Epithelial cell of esophagus (primary cell): Measurements from ENCODE around the gene MRPL36.

Experiments used
- DNase-seq: peaks from one replicate; pipeline ENCODE4 v3.0.0; 2010; ENCODE audit warnings: low read depth
- H3K4me3 ChIP-seq: 2 replicates; pipeline ENCODE4 v1.5.1; 2011; ENCODE audit warnings: mild to moderate bottlenecking, low read length, control low read depth
- TF ChIP-seq, protein P1 (sequence below): IDR thresholded peaks from 2 replicates; pipeline ENCODE4 v1.5.1; 2011; ENCODE audit warnings: low read depth, mild to moderate bottlenecking, low read length, control low read depth, inconsistent platforms; ENCODE audit not compliant: insufficient read depth; ENCODE audit errors: missing control alignments

The MRPL36 gene

DNA sequence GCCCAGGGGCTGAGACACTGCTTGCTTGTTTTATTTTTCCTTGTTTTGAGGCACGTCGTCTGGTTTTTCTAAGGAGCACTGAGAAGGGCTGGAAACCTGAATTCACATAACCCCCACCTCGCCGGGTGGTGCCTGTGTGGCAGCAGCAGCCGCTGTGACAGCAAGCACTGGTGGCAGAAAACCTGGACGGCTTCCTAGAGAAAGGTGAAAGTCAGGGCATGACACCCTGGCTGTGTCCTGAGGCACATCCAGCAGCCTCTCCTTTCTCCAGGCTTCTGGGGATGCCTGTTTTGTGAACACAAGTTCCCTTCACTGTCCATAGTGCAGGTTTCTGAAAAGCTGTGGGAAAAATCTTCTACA, 29.2 kb downstream of the MRPL36 start:
- TF ChIP-seq, protein P1, sequence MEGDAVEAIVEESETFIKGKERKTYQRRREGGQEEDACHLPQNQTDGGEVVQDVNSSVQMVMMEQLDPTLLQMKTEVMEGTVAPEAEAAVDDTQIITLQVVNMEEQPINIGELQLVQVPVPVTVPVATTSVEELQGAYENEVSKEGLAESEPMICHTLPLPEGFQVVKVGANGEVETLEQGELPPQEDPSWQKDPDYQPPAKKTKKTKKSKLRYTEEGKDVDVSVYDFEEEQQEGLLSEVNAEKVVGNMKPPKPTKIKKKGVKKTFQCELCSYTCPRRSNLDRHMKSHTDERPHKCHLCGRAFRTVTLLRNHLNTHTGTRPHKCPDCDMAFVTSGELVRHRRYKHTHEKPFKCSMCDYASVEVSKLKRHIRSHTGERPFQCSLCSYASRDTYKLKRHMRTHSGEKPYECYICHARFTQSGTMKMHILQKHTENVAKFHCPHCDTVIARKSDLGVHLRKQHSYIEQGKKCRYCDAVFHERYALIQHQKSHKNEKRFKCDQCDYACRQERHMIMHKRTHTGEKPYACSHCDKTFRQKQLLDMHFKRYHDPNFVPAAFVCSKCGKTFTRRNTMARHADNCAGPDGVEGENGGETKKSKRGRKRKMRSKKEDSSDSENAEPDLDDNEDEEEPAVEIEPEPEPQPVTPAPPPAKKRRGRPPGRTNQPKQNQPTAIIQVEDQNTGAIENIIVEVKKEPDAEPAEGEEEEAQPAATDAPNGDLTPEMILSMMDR = no peak
- no peak overlapping the region for H3K4me3 ChIP-seq
- DNase-seq = no peak

DNA sequence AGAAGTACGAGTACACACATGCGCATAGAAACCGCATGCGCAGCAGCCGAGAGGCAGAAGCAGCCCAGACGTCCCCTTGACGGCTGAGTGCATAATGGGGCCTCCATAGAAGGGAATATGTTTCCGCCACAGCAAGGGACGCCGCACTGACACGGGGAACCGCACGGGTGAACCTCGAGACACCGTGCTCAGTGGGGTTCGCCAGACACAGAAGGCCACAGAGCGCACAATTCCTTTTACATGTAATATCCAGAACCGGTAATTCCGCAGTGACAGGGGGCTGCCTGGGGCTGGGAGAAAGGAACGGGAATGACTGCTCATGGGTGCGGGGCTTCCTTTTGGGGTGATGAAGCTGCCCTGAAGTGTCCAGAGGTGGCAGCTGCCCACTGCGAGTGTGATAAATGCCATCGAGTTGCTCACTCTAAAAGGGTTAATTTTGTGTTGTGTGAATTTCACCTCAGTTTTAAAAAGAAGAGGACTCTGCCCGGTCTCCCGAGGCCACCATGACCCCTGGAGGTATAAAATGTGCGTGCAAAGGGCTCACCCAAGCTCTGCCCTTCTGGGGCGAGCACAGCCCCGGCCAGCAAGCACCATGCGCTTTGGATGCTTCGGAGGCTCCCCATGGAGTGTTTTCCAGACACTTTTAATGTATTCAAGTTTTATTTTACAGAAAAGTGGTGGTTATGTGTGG, 29.7 kb downstream of the MRPL36 start:
- TF ChIP-seq, protein P1 = no peak
- no peak for DNase-seq
- H3K4me3 ChIP-seq = no peak overlapping the region

DNA sequence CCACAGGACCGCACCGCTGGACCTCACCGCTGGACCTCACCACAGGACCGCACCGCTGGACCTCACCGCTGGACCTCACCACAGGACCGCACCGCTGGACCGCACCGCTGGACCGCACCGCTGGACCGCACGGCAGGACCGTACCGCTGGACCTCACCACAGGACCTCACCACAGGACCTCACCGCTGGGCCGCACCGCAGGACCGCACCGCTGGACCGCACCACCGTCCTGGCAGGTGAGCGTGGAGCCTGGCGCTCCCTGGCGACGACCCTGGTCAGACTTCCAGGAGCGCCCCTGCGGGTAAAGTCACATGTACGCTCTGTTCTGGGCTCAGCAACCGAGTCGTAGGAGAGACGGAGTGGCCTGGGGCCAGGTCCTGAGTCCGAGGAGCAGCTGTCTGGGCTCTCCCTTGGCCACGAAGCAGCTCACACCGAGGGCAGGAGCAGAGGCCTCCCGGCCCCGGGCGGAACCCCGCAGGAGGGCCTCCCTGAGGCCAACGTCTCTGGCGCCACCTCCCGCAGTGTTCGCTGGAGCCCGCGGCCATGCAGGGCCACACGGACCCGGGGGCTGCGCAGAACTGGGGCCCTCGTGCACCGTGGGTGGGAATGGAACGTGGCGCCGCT, 30.5 kb downstream of the MRPL36 start:
- H3K4me3 ChIP-seq = no peak overlapping the region
- TF ChIP-seq, protein P1 = no peak
- no peak for DNase-seq

DNA sequence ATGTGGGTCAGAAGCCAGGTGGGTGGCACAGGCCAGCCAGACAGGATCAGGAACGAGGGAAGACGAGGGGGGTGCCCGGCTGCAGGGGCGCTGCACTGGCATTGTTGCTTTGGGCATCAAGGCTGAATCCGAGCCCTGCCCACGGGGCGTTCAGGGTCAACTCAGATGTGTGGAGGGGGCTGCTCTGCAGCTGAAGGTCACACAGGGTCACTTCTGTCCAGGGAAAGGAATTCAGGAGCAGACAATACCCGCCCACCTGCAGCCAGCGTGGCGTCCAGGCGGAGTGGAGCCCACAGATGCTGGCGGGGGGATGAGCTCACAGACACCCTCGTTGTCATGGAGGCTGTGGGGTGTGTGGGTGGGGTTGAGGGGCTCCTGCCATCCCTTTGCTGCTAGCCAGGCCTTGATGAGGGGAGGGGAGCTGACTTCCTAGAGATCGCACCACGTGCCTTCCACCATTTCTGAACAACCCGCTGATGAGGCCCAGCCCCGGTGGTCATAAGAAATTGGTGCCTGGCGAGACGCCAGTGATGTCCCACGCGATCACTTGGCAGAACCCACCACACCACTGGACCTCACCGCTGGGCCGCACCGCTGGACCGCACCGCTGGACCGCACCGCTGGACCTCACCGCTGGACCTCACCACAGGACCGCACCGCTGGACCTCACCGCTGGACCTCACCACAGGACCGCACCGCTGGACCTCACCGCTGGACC, 31.2 kb downstream of the MRPL36 start:
- DNase-seq = no peak
- no peak overlapping the region for H3K4me3 ChIP-seq
- TF ChIP-seq, protein P1 = no peak

DNA sequence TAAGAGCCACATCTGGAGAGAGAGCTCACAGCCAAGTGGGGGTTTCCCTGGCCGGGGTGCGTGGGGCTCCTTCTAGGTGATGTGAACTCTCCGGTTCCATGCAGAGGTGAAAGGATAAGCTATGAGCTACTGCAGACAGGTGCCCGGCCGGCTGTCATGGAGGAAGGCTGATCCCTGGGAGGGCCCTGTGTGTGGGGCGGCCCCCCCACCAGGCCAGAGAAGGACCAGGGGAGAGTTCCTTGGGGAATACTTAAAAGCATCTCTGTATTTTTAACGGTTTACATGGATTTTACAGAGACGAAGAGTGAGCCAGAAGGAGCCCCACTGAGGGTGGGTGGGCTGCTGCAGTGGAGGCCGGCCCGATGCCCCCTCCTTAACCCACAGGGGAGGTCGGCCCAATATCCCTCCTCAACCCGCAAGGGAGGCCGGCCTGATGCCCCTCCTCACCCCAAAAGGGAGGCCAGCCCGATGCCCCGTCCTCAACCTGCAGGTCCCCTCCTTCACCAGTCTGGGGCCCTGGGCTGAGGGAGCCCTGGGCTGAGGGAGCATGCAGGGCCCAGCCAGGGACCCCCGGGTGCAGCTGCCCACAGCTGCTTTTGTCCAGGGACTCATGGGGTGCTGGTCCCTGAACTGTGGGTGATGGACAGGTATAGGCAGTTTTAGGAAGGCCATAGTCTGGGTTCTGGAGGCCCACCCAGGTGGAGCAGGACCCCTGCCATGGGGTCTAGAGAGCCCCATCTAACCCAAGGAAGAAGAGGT, 31.9 kb downstream of the MRPL36 start:
- no peak for DNase-seq

DNA sequence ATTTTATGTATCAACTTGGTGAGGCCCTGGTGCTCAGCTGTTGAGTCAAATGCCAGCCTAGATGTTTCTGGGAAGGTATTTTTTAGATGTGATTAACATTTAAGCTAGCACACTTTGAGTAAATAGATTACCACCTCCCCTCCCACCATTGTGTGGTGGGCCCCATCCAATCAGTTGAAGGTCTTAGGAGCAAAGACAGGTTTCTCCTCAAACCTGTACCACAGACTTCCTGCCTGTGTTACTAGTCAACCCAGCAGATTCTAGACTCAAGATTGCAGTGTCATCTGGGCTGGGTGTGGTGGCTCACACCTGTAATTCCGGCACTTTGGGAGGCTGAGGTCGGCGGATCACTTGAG, 33.8 kb downstream of the MRPL36 start:
- TF ChIP-seq, protein P1 = no peak
- DNase-seq = no peak
- no peak overlapping the region for H3K4me3 ChIP-seq

More for the DNA sequence above, 31.9 kb downstream of the MRPL36 start:
- no peak overlapping the region for H3K4me3 ChIP-seq
- TF ChIP-seq, protein P1 = no peak
